Measurements from ENCODE around the gene CTSC. TPM values are rescaled to one million over a fixed set of nuclear protein-coding genes. Genes with fewer than 3 reads are reported as not detected.

CTSC gene
- total and polyA plus RNA-seq, 9 of the 15 experiments (the other 6 are each of a cell fraction or from before 2014, with no cell fraction given) = 113 to 403 (median 187) TPM

DNA sequence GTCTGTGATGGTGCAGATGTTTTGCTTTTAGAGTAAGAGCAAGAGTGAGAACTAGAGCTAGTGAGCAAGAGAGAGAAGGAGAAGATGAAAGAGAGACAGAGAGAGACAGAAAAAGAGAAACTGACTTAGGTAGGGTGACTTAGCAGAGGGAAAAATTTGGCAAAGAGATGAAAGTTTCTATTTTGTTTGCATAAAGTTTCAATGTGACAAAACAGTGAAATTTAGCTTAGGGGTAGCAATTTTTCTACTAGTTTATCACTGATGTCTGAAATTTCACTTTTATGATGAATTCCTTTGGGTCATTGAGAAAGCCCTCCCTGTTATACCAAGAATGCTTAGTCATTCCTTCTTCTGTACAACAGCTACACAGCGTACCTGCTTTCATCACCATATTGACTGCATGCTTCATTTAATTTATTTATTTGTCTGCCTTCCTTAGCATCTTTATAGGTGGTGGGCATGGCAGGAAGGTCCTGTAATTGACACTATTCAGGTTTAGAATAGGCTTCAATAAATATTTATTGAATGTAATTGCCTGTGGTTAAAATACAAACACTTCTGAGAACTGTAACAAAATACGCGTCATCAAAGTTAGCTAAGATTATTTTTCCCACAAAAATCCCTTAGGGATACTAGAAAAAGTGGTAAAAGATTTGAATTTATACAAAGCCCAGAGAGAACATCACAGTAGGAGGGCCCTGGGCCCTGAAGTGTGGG, 19.9 kb upstream of the CTSC start (continued):
- TF ChIP-seq ZBTB40 (IDR thresholded peaks at IDR 0.05) = peak; percentile 76
- TF ChIP-seq ZBTB40 (CRISPR knock-in tag; IDR thresholded peaks at IDR 0.05) = no peak
- 0 out of 2 replicates have a peak, but pooled peaks have one; percentile 26 for TF ChIP-seq CHAMP1 (IDR thresholded peaks at IDR 0.05)
- no peak for TF ChIP-seq HDAC6 (IDR thresholded peaks at IDR 0.05; ENCODE audit: low read depth, low read length)
- TF ChIP-seq ARID2 (IDR thresholded peaks at IDR 0.05) = no peak
- TF ChIP-seq MEF2A (IDR thresholded peaks at IDR 0.05; ENCODE audit: control insufficient read depth, low read depth, low read length) = no peak
- TF ChIP-seq ZNF785 (CRISPR knock-in tag; IDR thresholded peaks at IDR 0.05) = no peak
- TF ChIP-seq KLF10 (CRISPR knock-in tag; IDR thresholded peaks at IDR 0.05) = no peak
- TF ChIP-seq PTRF (tag; IDR thresholded peaks at IDR 0.05) = no peak
- peak; percentile 94 for TF ChIP-seq C11orf30 (IDR thresholded peaks at IDR 0.05; ENCODE audit: low read depth)
- peak; percentile 43; the same call in 1 of the 2 replicates for TF ChIP-seq NFATC3 (IDR thresholded peaks at IDR 0.05)
- no peak for TF ChIP-seq GABPB2 (CRISPR knock-in tag; conservative IDR thresholded peaks at IDR 0.05)
- peak; percentile 61 for TF ChIP-seq EHMT2 (IDR thresholded peaks at IDR 0.05)
- no peak for TF ChIP-seq ZNF75A (CRISPR knock-in tag; IDR thresholded peaks at IDR 0.05)
- TF ChIP-seq PYGO2 (tag; IDR thresholded peaks at IDR 0.05) = no peak
- no peak for TF ChIP-seq XRCC5 (IDR thresholded peaks at IDR 0.05; ENCODE audit: low read depth, low read length)
- no peak for TF ChIP-seq NR2F6 (CRISPR knock-in tag; IDR thresholded peaks at IDR 0.05)
- no peak for TF ChIP-seq SAP30 (IDR thresholded peaks at IDR 0.05; ENCODE audit: borderline replicate concordance, insufficient read depth, low read depth, low read length, poor library complexity, severe bottlenecking)

Data from K562 (cell line).